ENCODE results near the gene COL1A1. TPM values are rescaled to one million over a fixed set of nuclear protein-coding genes. Genes with fewer than 3 reads are reported as not detected.

The COL1A1 gene
- total RNA-seq, 2 experiments from 2014 or later: 2.3 to 3.7 TPM

- intact Hi-C loops (cut with micrococcal nuclease): no loop called here
- ChIA-PET CTCF (interaction anchor here (0.6 to 3.6 kb wide), 12 partner anchors 7 to 306 kb away, joined by 3 to 42 read pairs (median 18); partner anchors contain the start of genes COL1A1 and TMEM92), POLR2A (no interaction called here)
- no peak overlapping the region for H3K27ac Mint-ChIP-seq
- H3K4me3 Mint-ChIP-seq: no peak overlapping the region
- no peaks in the 10 kb centered on the region for H3K27me3 Mint-ChIP-seq
- peak; percentile 64 for DNase-seq
- no peaks in the 10 kb centered on the region for H3K36me3 Mint-ChIP-seq
- no peaks in the 10 kb centered on the region for H3K9me3 Mint-ChIP-seq
- H3K4me1 Mint-ChIP-seq (ENCODE audit: low read depth): peaks cover 19% of the 10 kb centered on the region
These were observed 30.6 kb downstream of the COL1A1 start for GRCh38 chr17:50170662-50171370.

- Mint-ChIP-seq H3K27ac (no peak overlapping the region), H3K27me3 (no peaks in the 10 kb centered on the region), H3K9me3 (no peaks in the 10 kb centered on the region), H3K4me3 (no peak overlapping the region), H3K36me3 (no peaks in the 10 kb centered on the region), H3K4me1 (ENCODE audit: low read depth) (peaks cover 19% of the 10 kb centered on the region)
- intact Hi-C loops (cut with micrococcal nuclease): loop anchor here (1.0 kb wide), 1 partner anchor 28 kb away; no protein-coding TSS in a partner anchor
- ChIA-PET CTCF (interaction anchor here (0.6 to 3.6 kb wide), 39 partner anchors 8 to 265 kb away, joined by 3 to 42 read pairs (median 6); partner anchors contain the start of genes COL1A1 and TMEM92), POLR2A (interaction anchor here (0.8 kb wide), 1 partner anchor 30 kb away, joined by 3 read pairs; no protein-coding TSS in a partner anchor)
- no peak for DNase-seq
These were observed 31.5 kb downstream of the COL1A1 start for GRCh38 chr17:50169881-50170459.

GRCh38 chr17:50169121-50169764 is 32.2 kb downstream of the COL1A1 start:
- DNase-seq: peak; percentile 68
- intact Hi-C loops (cut with micrococcal nuclease): loop anchor here (1.0 kb wide), 1 partner anchor 29 kb away; no protein-coding TSS in a partner anchor
- no peak overlapping the region for H3K27ac Mint-ChIP-seq
- POLR2A ChIA-PET: interaction anchor here (0.8 kb wide), 1 partner anchor 31 kb away, joined by 3 read pairs; no protein-coding TSS in a partner anchor
- CTCF ChIA-PET: interaction anchor here (0.6 to 3.6 kb wide), 40 partner anchors 8 to 266 kb away, joined by 3 to 42 read pairs (median 6); partner anchors contain the start of genes COL1A1 and TMEM92
- H3K9me3 Mint-ChIP-seq: no peaks in the 10 kb centered on the region
- peak overlapping the region; percentile 52 for H3K4me3 Mint-ChIP-seq
- no peaks in the 10 kb centered on the region for H3K27me3 Mint-ChIP-seq
- H3K4me1 Mint-ChIP-seq (ENCODE audit: low read depth): peaks cover 19% of the 10 kb centered on the region
- no peaks in the 10 kb centered on the region for H3K36me3 Mint-ChIP-seq

GRCh38 chr17:50168319-50168718 is 33.1 kb downstream of the COL1A1 start:
- ChIA-PET CTCF (interaction anchor here (0.7 to 3.6 kb wide), 9 partner anchors 10 to 129 kb away, joined by 3 to 35 read pairs (median 6); no protein-coding TSS in a partner anchor), POLR2A (no interaction called here)
- intact Hi-C loops (cut with micrococcal nuclease): no loop called here
- Mint-ChIP-seq H3K27me3 (no peaks in the 10 kb centered on the region), H3K27ac (no peak overlapping the region), H3K36me3 (no peaks in the 10 kb centered on the region), H3K4me1 (ENCODE audit: low read depth) (peaks cover 25% of the 10 kb centered on the region), H3K9me3 (no peaks in the 10 kb centered on the region), H3K4me3 (no peak overlapping the region)
- no peak for DNase-seq

DNA sequence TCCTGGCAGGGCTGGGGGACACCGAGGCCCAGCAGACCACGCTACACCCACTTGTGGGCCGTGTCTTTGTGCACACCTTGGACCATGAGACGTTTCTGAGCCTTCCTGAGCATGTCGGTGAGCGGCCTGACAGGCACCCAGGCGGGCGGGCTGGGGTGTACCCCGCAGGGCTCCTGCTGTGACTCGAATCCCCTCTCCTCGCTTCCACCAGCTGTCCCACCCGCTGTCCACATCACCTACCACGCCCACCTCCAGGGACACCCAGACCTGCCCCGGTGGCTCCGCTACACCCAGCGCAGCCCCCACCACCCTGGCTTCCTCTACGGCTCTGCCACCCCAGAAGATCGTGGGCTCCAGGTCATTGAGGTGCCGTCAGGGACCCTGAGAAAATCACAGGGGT is 34.1 kb downstream of the COL1A1 start:
- H3K27me3 Mint-ChIP-seq: no peaks in the 10 kb centered on the region
- no peak overlapping the region for H3K27ac Mint-ChIP-seq
- ChIA-PET POLR2A (no interaction called here), CTCF (interaction anchor here (1.0 to 3.6 kb wide), 4 partner anchors 11 to 129 kb away, joined by 4 to 27 read pairs (median 5); no protein-coding TSS in a partner anchor)
- intact Hi-C loops (cut with micrococcal nuclease): no loop called here
- H3K4me3 Mint-ChIP-seq: no peak overlapping the region
- peaks cover 28% of the 10 kb centered on the region for H3K4me1 Mint-ChIP-seq (ENCODE audit: low read depth)
- DNase-seq: no peak
- H3K9me3 Mint-ChIP-seq: no peaks in the 10 kb centered on the region
- no peaks in the 10 kb centered on the region for H3K36me3 Mint-ChIP-seq

DNA sequence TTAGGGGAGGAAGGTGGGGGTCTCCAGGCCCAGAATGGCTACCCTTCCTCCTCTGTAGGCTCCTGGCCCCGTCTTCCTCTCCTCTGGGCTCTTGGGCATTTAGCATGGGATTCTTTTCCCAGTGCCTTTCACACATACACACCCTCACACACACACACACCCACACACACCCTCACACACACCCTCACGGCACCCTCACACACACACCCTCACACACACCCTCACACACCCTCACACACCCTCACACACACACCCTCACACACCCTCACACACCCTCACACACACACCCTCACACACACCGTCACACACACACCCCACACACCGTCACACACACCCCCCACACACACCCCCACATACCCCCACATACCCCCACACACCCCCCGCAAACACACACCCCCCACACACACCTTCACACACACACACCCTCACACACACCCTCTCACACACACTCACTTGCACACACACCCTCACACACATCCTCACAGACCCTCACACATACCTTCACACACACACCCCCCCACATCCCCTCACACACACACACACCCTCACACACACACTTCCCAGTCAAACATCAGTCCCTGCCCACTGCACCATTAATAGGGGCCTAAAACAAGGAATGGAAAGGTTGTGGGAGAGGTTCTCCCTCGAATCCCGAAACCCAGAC is 34.8 kb downstream of the COL1A1 start:
- H3K9me3 Mint-ChIP-seq: no peaks in the 10 kb centered on the region
- no peak overlapping the region for H3K27ac Mint-ChIP-seq
- no peak for DNase-seq
- H3K36me3 Mint-ChIP-seq: no peaks in the 10 kb centered on the region
- H3K4me3 Mint-ChIP-seq: no peak overlapping the region
- H3K4me1 Mint-ChIP-seq (ENCODE audit: low read depth): peaks cover 35% of the 10 kb centered on the region
- intact Hi-C loops (cut with micrococcal nuclease): no loop called here
- CTCF ChIA-PET: interaction anchor here (1.5 to 1.7 kb wide), 2 partner anchors 27 to 131 kb away, joined by 4 to 5 read pairs; no protein-coding TSS in a partner anchor
- no peaks in the 10 kb centered on the region for H3K27me3 Mint-ChIP-seq
- POLR2A ChIA-PET: no interaction called here

DNA sequence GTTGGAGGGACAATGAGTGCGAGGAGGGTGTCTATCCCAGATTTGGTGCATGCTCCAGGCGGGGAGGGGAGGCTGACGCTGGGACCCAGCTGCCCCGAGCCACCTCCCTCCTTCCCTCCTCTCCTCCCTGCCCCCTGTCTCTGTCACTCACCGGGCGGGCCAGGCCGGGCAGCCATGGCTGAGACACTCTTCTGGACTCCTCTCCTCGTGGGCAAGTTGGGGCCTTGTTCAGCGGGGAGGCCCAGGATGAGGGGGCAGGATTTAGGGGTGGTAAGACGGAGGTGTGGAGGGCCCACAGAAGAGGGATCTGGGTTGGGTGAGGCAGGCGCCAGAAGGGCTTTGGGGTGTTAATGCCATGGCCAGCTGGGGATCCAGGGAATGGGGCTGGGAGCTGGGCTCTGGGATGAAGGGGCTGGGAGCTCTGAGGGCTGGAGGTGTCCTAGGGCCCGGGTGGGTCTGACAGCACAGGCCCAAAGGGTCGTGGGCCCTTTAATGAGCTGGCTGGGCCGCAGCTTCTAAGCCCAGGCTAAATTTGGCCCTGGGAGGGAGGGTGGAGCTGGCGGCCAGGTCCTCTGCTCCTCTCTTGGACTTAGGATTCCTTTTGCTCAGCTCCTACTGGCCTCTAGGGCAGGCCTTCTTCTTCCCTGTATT is 35.4 kb downstream of the COL1A1 start, which contains the start of gene SGCA:
SGCA (plus strand) TSS at position 139 of the 651 bp plus-strand sequence; CDS start at position 175, 36 bp downstream.
- Mint-ChIP-seq H3K4me1 (ENCODE audit: low read depth) (peaks cover 36% of the 10 kb centered on the region), H3K4me3 (no peak within 1 kb of the TSS), H3K27me3 (no peaks in the 10 kb centered on the region), H3K27ac (no peak within 1 kb of the TSS), H3K36me3 (no peaks in the 10 kb centered on the region), H3K9me3 (no peaks in the 10 kb centered on the region)
- DNase-seq: no peak
- ChIA-PET POLR2A (no interaction called here), CTCF (interaction anchor here (1.5 to 1.7 kb wide), 3 partner anchors 27 to 132 kb away, joined by 4 to 5 read pairs (median 5); no protein-coding TSS in a partner anchor)
- intact Hi-C loops (cut with micrococcal nuclease): no loop called here

DNA sequence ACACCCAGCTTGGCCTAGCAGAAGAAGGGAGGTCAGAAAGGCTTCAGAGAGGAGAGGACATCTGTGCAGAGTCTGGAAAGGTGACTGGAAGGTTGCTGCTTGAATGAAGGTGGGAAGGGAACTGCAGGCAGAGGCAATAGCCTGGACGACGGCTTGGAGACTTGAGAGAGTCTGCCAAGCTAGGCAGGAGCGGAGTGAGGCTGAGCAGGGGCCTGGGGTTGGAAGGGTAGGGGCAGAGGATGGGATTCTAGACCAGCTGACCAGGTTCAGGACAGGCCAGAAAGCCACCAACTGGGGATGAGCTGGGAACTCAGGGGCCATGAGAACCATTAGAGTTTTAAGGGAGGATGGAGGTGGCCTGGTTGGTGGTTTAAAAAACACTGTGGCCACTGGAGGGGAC is 36.0 kb downstream of the COL1A1 start:
- Mint-ChIP-seq H3K4me1 (ENCODE audit: low read depth) (peaks cover 37% of the 10 kb centered on the region), H3K36me3 (no peaks in the 10 kb centered on the region), H3K27ac (no peak overlapping the region), H3K27me3 (no peaks in the 10 kb centered on the region), H3K9me3 (no peaks in the 10 kb centered on the region), H3K4me3 (no peak overlapping the region)
- ChIA-PET CTCF (interaction anchor here (0.7 to 1.7 kb wide), 4 partner anchors 26 to 132 kb away, joined by 3 to 5 read pairs (median 4); no protein-coding TSS in a partner anchor), POLR2A (interaction anchor here (1.4 kb wide), 1 partner anchor 14 kb away, joined by 4 read pairs; no protein-coding TSS in a partner anchor)
- intact Hi-C loops (cut with micrococcal nuclease): no loop called here
- DNase-seq: no peak

DNA sequence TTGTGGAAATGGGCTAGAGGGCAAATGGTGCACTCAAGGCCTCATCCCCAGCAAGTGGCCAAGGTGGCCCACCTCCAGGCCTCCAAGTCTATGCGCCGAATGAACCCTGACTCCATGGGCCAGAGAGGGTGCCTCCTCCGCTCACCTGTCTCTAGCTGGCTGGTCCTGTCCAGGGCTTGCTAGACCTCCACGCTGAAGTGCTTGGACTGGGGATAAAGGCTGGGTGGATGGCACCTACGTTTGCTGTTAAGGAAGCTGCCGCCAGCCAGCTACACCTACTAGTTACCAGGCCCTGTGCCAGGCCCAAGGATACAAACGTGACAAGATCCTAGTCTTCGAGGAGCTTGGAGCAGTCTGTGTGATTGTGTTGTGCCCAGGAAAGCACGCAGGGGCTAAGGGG is 36.4 kb downstream of the COL1A1 start:
- no peaks in the 10 kb centered on the region for H3K9me3 Mint-ChIP-seq
- no peak overlapping the region for H3K27ac Mint-ChIP-seq
- ChIA-PET CTCF (interaction anchor here (0.7 to 1.7 kb wide), 4 partner anchors 26 to 133 kb away, joined by 3 to 5 read pairs (median 4); no protein-coding TSS in a partner anchor), POLR2A (interaction anchor here (1.4 kb wide), 1 partner anchor 13 kb away, joined by 4 read pairs; no protein-coding TSS in a partner anchor)
- intact Hi-C loops (cut with micrococcal nuclease): no loop called here
- H3K27me3 Mint-ChIP-seq: no peaks in the 10 kb centered on the region
- no peak for DNase-seq
- H3K4me3 Mint-ChIP-seq: no peak overlapping the region
- H3K4me1 Mint-ChIP-seq (ENCODE audit: low read depth): peaks cover 35% of the 10 kb centered on the region
- H3K36me3 Mint-ChIP-seq: no peaks in the 10 kb centered on the region

DNA sequence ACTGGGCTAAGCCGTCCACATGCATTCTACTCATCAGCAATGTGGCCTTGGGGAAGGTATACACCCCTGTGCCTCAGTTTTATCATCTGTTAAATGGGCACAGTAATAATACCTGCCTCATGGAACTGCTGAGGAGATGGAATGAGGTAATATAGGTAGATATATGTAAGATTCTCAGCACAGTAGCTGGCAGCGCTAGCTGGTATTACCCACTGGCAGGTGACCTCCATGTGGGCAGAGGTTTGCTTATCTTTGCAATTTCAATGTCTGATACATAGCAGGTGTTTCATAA is 36.8 kb downstream of the COL1A1 start:
- Mint-ChIP-seq H3K9me3 (no peaks in the 10 kb centered on the region), H3K27ac (no peak overlapping the region), H3K4me3 (no peak overlapping the region), H3K36me3 (no peaks in the 10 kb centered on the region), H3K27me3 (no peaks in the 10 kb centered on the region), H3K4me1 (ENCODE audit: low read depth) (peaks cover 35% of the 10 kb centered on the region)
- intact Hi-C loops (cut with micrococcal nuclease): no loop called here
- POLR2A ChIA-PET: interaction anchor here (1.4 kb wide), 1 partner anchor 13 kb away, joined by 4 read pairs; no protein-coding TSS in a partner anchor
- DNase-seq: no peak
- CTCF ChIA-PET: interaction anchor here (0.7 to 1.5 kb wide), 2 partner anchors 34 to 35 kb away, joined by 3 to 5 read pairs; no protein-coding TSS in a partner anchor
